A549 (cell line): ENCODE measurements around the gene SLC25A10. TPM values are rescaled to one million over a fixed set of nuclear protein-coding genes. Genes with fewer than 3 reads are reported as not detected.

Source experiments
- ATAC-seq, 2 experiments: fragments of 200-7000 bp in 1 of 2; fragments of >200 bp in 1 of 2; cut with Nextera tagmentation in 1 of 2; cut with Tn5 transposase in 1 of 2; 3 replicates each; pipeline versions ENCODE4 v1.8.0 to v1.9.1; 2018 to 2020; ENCODE audit warnings: mild to moderate bottlenecking in 1 of 2, moderate library complexity in 1 of 2
- CTCF ChIA-PET: fragments of 300-600 bp; sonication (Branson Sonifier 250); formaldehyde crosslinking; extraction: SDS; loops from one replicate; lab custom pipeline; 2021; ENCODE audit warnings: antibody characterized with exemption, inconsistent platforms; lab: Yijun Ruan, JAX
- POLR2A ChIA-PET: fragments of 350-600 bp; formaldehyde crosslinking; extraction: SDS; loops from one replicate; lab custom pipeline; 2021; ENCODE audit warnings: antibody characterized with exemption, inconsistent platforms; lab: Yijun Ruan, JAX
- DNase-seq, 2 experiments: peaks; one replicate each; pipeline versions ENCODE4 v3.0.0 to v3.0.0-alpha.2; 2011 to 2016; ENCODE audit warnings: low read depth in 1 of 2, low spot score in 1 of 2
- FAIRE-seq: peaks from 2 replicates; lab custom pipeline; 2011; peaks lifted over from hg19 to GRCh38; lab: Jason Lieb, UNC
- H3K27ac ChIP-seq, 2 experiments: fragments of >200 bp; sonication (Bioruptor Twin); formaldehyde crosslinking; 3 replicates each; pipeline ENCODE4 v1.5.1; 2016 to 2017
- H3K4me1 ChIP-seq: fragments of >200 bp; sonication (Bioruptor Twin); formaldehyde crosslinking; 3 replicates; pipeline ENCODE4 v1.6.1; 2016
- H3K4me2 ChIP-seq: fragments of >200 bp; sonication (Bioruptor Twin); formaldehyde crosslinking; 3 replicates; pipeline ENCODE4 v1.6.1; 2016
- H3K4me3 ChIP-seq: fragments of >200 bp; sonication (Bioruptor Twin); formaldehyde crosslinking; 3 replicates; pipeline ENCODE4 v1.5.1; 2016
- H3K9me3 ChIP-seq: fragments of >200 bp; sonication (Bioruptor Twin); formaldehyde crosslinking; 3 replicates; pipeline ENCODE4 v1.6.1; 2016
- BCL3 ChIP-seq: fragments of >200 bp; sonication (Bioruptor Twin); formaldehyde crosslinking; IDR thresholded peaks from 3 replicates; pipeline ENCODE4 v1.6.1; 2016
- CHD2 ChIP-seq: fragments of 150-350 bp; IDR thresholded peaks from 2 replicates; pipeline ENCODE4 v1.6.1; 2014; ENCODE audit warnings: low read length; ENCODE audit not compliant: partially characterized antibody
- CHD4 ChIP-seq: fragments of 200-600 bp; sonication (generic); IDR thresholded peaks from 2 replicates; pipeline ENCODE4 v1.6.1; 2016; ENCODE audit warnings: antibody characterized with exemption, mild to moderate bottlenecking, borderline replicate concordance
- CTCF ChIP-seq: fragments of >200 bp; sonication (Bioruptor Twin); formaldehyde crosslinking; IDR thresholded peaks from 3 replicates; pipeline ENCODE4 v1.5.1; 2016
- EHF ChIP-seq: fragments of 250-450 bp; sonication (Bioruptor Pico); IDR thresholded peaks from 2 replicates; pipeline ENCODE4 v1.5.0; 2020; ENCODE audit warnings: mild to moderate bottlenecking
- ESRRA ChIP-seq: fragments of 150-350 bp; IDR thresholded peaks from 2 replicates; pipeline ENCODE4 v1.6.1; 2014; ENCODE audit warnings: mild to moderate bottlenecking, low read length, borderline replicate concordance
- FOSB ChIP-seq: fragments of 250-450 bp; sonication (Bioruptor Pico); IDR thresholded peaks from 2 replicates; pipeline ENCODE4 v1.5.0; 2020; ENCODE audit warnings: mild to moderate bottlenecking, moderate library complexity
- FOXS1 ChIP-seq: fragments of 250-450 bp; sonication (Bioruptor Pico); IDR thresholded peaks from 2 replicates; pipeline ENCODE4 v1.5.0; 2020; ENCODE audit warnings: mild to moderate bottlenecking, moderate library complexity
- HEYL ChIP-seq: fragments of 250-450 bp; sonication (Bioruptor Pico); IDR thresholded peaks from 2 replicates; pipeline ENCODE4 v1.8.0; 2021; ENCODE audit warnings: mild to moderate bottlenecking, moderate library complexity
- JUN ChIP-seq, 2 experiments: fragments of >200 bp; sonication (Bioruptor Twin); formaldehyde crosslinking; IDR thresholded peaks; 2 replicates in 1 of 2; 3 replicates in 1 of 2; pipeline ENCODE4 v1.6.1; 2016 to 2017
- KDM1A ChIP-seq: fragments of 200-600 bp; sonication (generic); IDR thresholded peaks from 2 replicates; pipeline ENCODE4 v1.6.1; 2016; ENCODE audit warnings: low read depth, mild to moderate bottlenecking
- MAX ChIP-seq: IDR thresholded peaks from 2 replicates; pipeline ENCODE4 v1.6.1; 2012
- MYC ChIP-seq: IDR thresholded peaks from 2 replicates; pipeline ENCODE4 v1.6.1; 2012; ENCODE audit warnings: mild to moderate bottlenecking, inconsistent platforms, low read length, improper control_type of control experiment, borderline replicate concordance
- NFE2L2 ChIP-seq: fragments of 150-350 bp; conservative IDR thresholded peaks from 2 replicates; pipeline ENCODE4 v1.6.1; 2014; ENCODE audit warnings: low read length
- NPAS2 ChIP-seq: fragments of 250-450 bp; sonication (Bioruptor Pico); IDR thresholded peaks from 2 replicates; pipeline ENCODE4 v1.8.0; 2022; ENCODE audit warnings: mild to moderate bottlenecking, moderate library complexity, borderline replicate concordance
- NR3C1 ChIP-seq: fragments of >200 bp; sonication (Bioruptor Twin); formaldehyde crosslinking; IDR thresholded peaks from 3 replicates; pipeline ENCODE4 v1.6.1; 2017
- PBX3 ChIP-seq: IDR thresholded peaks from 2 replicates; pipeline ENCODE4 v1.6.1; 2012
- POLR2A ChIP-seq: IDR thresholded peaks from 2 replicates; pipeline ENCODE4 v1.6.1; 2012; ENCODE audit warnings: mild to moderate bottlenecking, low read length
- RCOR1 ChIP-seq: fragments of 150-350 bp; IDR thresholded peaks from 2 replicates; pipeline ENCODE4 v1.6.1; 2014; ENCODE audit warnings: antibody characterized with exemption, low read length, low read depth
- REST ChIP-seq: fragments of 200-600 bp; sonication (generic); IDR thresholded peaks from 2 replicates; pipeline ENCODE4 v1.6.1; 2016; ENCODE audit warnings: antibody characterized with exemption, mild to moderate bottlenecking, moderate library complexity
- TFCP2L1 ChIP-seq: fragments of 250-450 bp; sonication (Bioruptor Pico); IDR thresholded peaks from 2 replicates; pipeline ENCODE4 v1.5.0; 2021; ENCODE audit warnings: mild to moderate bottlenecking
- USF2 ChIP-seq: fragments of 450-650 bp; IDR thresholded peaks from 2 replicates; pipeline ENCODE4 v1.6.1; 2014; ENCODE audit warnings: antibody characterized with exemption
- ZC3H11A ChIP-seq: fragments of 450-650 bp; IDR thresholded peaks from 2 replicates; pipeline ENCODE4 v1.6.1; 2014; ENCODE audit warnings: antibody characterized with exemption, mild to moderate bottlenecking
- ZFP36 ChIP-seq: fragments of 450-650 bp; IDR thresholded peaks from 2 replicates; pipeline ENCODE4 v1.6.1; 2014; ENCODE audit warnings: borderline replicate concordance; ENCODE audit not compliant: partially characterized antibody
- ZNF302 ChIP-seq: fragments of 250-450 bp; sonication (Bioruptor Pico); IDR thresholded peaks from 2 replicates; pipeline ENCODE4 v1.9.0; 2021; ENCODE audit warnings: inconsistent platforms, mild to moderate bottlenecking, moderate library complexity
- WGBS: methylation state at CpG from one replicate; pipeline ENCODE4 v1.1.6; 2017; ENCODE audit errors: missing lambda C conversion rate; 5-methylcytosine and 5-hydroxymethylcytosine counted together
- polyA plus RNA-seq, 4 experiments: library from polyadenylated mRNA; depleted of rRNA in 3 of 4; stranded (reverse); fragments of >200 nt; fragmentation: RNase III in 1 of 4; extraction: RNeasy Plus Mini Kit Qiagen cat#74134 plus additional on column Dnase treatment in 1 of 4; gene quantifications; 2 replicates in 3 of 4; 3 replicates in 1 of 4; pipeline ENCODE4 v1.2.3, GENCODE V29; 2011 to 2017

Gene SLC25A10
- polyA plus RNA-seq, 2 of the 4 experiments (the other 2 are of a cell fraction) = 20.0 to 47.0 TPM

- TF ChIP-seq PBX3 (peak; percentile 70), ZNF302 (no peak), EHF (CRISPR knock-in tag) (peak; percentile 80; the same call in 1 of the 2 replicates), FOXS1 (CRISPR knock-in tag) (no peak), ZC3H11A (no peak), CTCF (no peak), NPAS2 (CRISPR knock-in tag) (peak; percentile 59; the same call in 1 of the 2 replicates), TFCP2L1 (peak; percentile 96), HEYL (CRISPR knock-in tag) (no peak), KDM1A (no peak), REST (no peak), CHD2 (no peak), ESRRA (no peak), CHD4 (no peak), POLR2A (peak; percentile 36; the same call in 1 of the 2 replicates), RCOR1 (no peak), BCL3 (peak; percentile 56; the same call in 1 of the 3 replicates), NFE2L2 (no peak), ZFP36 (no peak), FOSB (no peak), MAX (peak; percentile 99)
- TF ChIP-seq, all 56 proteins: peak for 20
These were observed at the start of gene SLC25A10 (continued) for GRCh38 chr17:81711814-81712467.

- H3K4me2 ChIP-seq = no peak overlapping the region
- 88% methylated on average over 6 of the region's 7 CpGs for WGBS
- DNase-seq (no peak), ATAC-seq (no peak)
- H3K27ac ChIP-seq = no peak overlapping the region
- CTCF ChIA-PET = interaction anchor here (0.6 to 2.7 kb wide), 3 partner anchors 12 to 63 kb away, joined by 3 to 20 read pairs (median 4); no protein-coding TSS in a partner anchor
- no peaks in the 10 kb centered on the region for H3K9me3 ChIP-seq
- TF ChIP-seq JUN (IDR thresholded peaks at IDR 0.05) (0 out of 5 replicates have a peak, but pooled peaks of 1 of the 2 experiments have one; percentile 10), CTCF (no peak), USF2 (no peak), MYC (no peak), NR3C1 (no peak)
- TF ChIP-seq, all 56 proteins: peak for 1
- Histone ChIP-seq H3K4me1 (peaks cover 22% of the 10 kb centered on the region), H3K4me3 (no peak overlapping the region)
- FAIRE-seq = no peak
- POLR2A ChIA-PET = interaction anchor here (0.7 to 1.0 kb wide), 2 partner anchors 19 to 39 kb away, joined by 3 read pairs; partner anchors contain the start of genes ARL16, HGS and MRPL12
These were observed 48.0 kb upstream of the SLC25A10 start for GRCh38 chr17:81664051-81664470.
